ENCODE measurements around the gene RAPGEFL1. TPM values are rescaled to one million over a fixed set of nuclear protein-coding genes. Genes with fewer than 3 reads are reported as not detected.

RAPGEFL1 gene
- total RNA-seq, 1 experiment from 2014 or later, result 8.9 TPM

Small RNAs within 50 kb of the gene (small RNA-seq; reads per million reads assigned to genes)
- gene MIR6867, result not detected

Other genes starting within 250 kb of the RAPGEFL1 start
- 41.4 and 46.8 TPM in 2 replicates for gene ORMDL3, start 249.9 kb upstream of the RAPGEFL1 start, total RNA-seq (2014; rRNA removed; shearing (Covaris generic); ENCODE audit: low replicate concordance)
- gene LRRC3C, start 249.7 kb upstream of the RAPGEFL1 start, total RNA-seq (2014; rRNA removed; shearing (Covaris generic); ENCODE audit: low replicate concordance), result 0.86 TPM in 1 of 2 replicates, not detected in the other
- gene GSDMA, start 214.5 kb upstream of the RAPGEFL1 start, total RNA-seq (2014; rRNA removed; shearing (Covaris generic); ENCODE audit: low replicate concordance), result not detected in 2 replicates
- 87.1 and 126 TPM in 2 replicates for gene PSMD3, start 196.7 kb upstream of the RAPGEFL1 start, total RNA-seq (2014; rRNA removed; shearing (Covaris generic); ENCODE audit: low replicate concordance)
- not detected in 2 replicates for gene CSF3, start 162.0 kb upstream of the RAPGEFL1 start, total RNA-seq (2014; rRNA removed; shearing (Covaris generic); ENCODE audit: low replicate concordance)
- 40.8 and 50.6 TPM in 2 replicates for gene MED24, start 123.1 kb upstream of the RAPGEFL1 start, total RNA-seq (2014; rRNA removed; shearing (Covaris generic); ENCODE audit: low replicate concordance)
- 1.7 and 2.5 TPM in 2 replicates for gene THRA, start 114.5 kb upstream of the RAPGEFL1 start, total RNA-seq (2014; rRNA removed; shearing (Covaris generic); ENCODE audit: low replicate concordance)
- gene NR1D1, start 76.9 kb upstream of the RAPGEFL1 start, total RNA-seq (2014; rRNA removed; shearing (Covaris generic); ENCODE audit: low replicate concordance), result 0.65 and 0.67 TPM in 2 replicates
- gene MSL1, start 55.5 kb upstream of the RAPGEFL1 start, total RNA-seq (2014; rRNA removed; shearing (Covaris generic); ENCODE audit: low replicate concordance), result 48.6 and 53.2 TPM in 2 replicates
- gene CASC3, start 36.9 kb upstream of the RAPGEFL1 start, total RNA-seq (2014; rRNA removed; shearing (Covaris generic); ENCODE audit: low replicate concordance), result 37.4 and 74.5 TPM in 2 replicates
- gene WIPF2, start 41.8 kb downstream of the RAPGEFL1 start, total RNA-seq (2014; rRNA removed; shearing (Covaris generic); ENCODE audit: low replicate concordance), result 6.0 and 19.0 TPM in 2 replicates
- 14.6 and 16.4 TPM in 2 replicates for gene CDC6, start 110.4 kb downstream of the RAPGEFL1 start, total RNA-seq (2014; rRNA removed; shearing (Covaris generic); ENCODE audit: low replicate concordance)
- 21.8 and 22.3 TPM in 2 replicates for gene RARA, start 131.7 kb downstream of the RAPGEFL1 start, total RNA-seq (2014; rRNA removed; shearing (Covaris generic); ENCODE audit: low replicate concordance)
- gene GJD3, start 187.3 kb downstream of the RAPGEFL1 start, total RNA-seq (2014; rRNA removed; shearing (Covaris generic); ENCODE audit: low replicate concordance), result not detected in 2 replicates
- 101 and 199 TPM in 2 replicates for gene TOP2A, start 240.4 kb downstream of the RAPGEFL1 start, total RNA-seq (2014; rRNA removed; shearing (Covaris generic); ENCODE audit: low replicate concordance)